Amniotic stem cell (primary cell): ENCODE results near the gene AGO3.
"Not testable (repeated sequence)": the region's sequence is repeated elsewhere in the genome, so short reads cannot be mapped to it uniquely, and the experiment has no call there.

Experiments
- DNase-seq: peaks from one replicate; lab custom pipeline; 2025; lab: John Stamatoyannopoulos, UW

Gene AGO3

GRCh38 chr1:35925741-35926140 lies 5.2 kb upstream of the AGO3 start:
- no peak for DNase-seq

- no peak for DNase-seq
These were observed 3.4 kb upstream of the AGO3 start for GRCh38 chr1:35927472-35927871.

DNA sequence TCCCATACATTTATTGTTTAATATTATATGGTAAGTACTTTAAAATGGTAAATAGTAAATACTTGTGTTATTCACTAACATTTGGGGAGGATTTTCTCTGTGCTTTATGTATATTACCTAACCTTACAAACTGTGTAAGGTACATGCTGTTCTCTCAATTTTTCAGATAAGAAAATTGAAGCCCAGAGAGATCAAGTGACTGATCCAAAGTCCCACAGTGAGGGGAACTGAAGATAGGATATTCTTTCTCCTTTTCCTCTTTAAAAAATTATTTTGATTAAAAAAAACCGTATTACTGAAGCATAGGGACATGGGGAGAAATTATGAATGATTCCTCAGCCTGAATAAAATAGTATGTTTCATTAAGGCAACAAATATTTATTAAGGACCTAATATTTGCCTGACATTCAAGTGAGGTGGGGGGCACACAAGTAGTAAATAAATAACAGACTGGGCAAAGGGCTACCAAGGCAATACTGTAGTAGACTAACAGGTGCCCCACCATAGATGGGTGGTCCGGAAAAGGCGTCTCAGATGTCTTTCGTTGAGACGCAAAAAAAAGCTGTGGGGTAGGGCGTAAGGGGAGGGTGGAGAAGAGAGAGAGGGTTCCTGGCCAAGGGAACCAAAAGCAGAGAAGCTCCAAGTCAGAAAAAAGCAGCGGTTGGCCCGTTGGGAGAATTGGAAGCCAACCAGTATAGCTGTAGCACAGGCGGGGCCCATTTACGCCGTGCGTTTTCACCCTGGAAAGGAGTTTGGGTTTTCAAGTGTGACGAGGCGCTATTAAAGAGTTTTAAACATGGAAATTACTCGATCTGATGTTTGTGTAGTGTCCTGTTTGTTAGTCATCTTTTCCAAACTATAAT lies 944 bp upstream of the AGO3 start:
- DNase-seq, result no peak

- no peak for DNase-seq
These were observed 697 bp downstream of the AGO3 start for GRCh38 chr1:35931446-35932157.

DNA sequence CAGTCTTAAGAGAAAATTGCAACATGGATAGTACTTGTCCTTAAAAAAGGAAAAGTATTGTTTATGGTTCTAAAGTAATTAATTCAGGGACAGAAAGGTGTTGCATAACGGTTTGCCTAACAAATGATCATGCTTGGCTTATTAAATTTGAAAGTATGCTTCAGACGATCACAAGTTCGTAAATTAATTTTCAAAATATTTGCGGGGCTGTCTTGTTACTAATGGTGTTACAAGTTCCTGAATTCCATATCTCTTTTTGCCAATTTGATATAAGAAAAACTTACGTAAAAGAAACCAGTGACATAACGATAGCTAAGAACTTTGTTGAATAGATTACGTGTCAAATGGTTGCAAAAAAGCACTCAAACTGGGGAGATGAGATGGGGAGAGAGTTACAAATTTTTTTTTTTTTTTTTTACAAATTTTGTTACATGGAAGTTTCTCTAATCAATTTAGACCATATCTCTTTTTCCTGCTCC lies 1.3 kb downstream of the AGO3 start:
- no peak for DNase-seq

GRCh38 chr1:35932941-35933340 lies 2.0 kb downstream of the AGO3 start:
- no peak for DNase-seq

DNA sequence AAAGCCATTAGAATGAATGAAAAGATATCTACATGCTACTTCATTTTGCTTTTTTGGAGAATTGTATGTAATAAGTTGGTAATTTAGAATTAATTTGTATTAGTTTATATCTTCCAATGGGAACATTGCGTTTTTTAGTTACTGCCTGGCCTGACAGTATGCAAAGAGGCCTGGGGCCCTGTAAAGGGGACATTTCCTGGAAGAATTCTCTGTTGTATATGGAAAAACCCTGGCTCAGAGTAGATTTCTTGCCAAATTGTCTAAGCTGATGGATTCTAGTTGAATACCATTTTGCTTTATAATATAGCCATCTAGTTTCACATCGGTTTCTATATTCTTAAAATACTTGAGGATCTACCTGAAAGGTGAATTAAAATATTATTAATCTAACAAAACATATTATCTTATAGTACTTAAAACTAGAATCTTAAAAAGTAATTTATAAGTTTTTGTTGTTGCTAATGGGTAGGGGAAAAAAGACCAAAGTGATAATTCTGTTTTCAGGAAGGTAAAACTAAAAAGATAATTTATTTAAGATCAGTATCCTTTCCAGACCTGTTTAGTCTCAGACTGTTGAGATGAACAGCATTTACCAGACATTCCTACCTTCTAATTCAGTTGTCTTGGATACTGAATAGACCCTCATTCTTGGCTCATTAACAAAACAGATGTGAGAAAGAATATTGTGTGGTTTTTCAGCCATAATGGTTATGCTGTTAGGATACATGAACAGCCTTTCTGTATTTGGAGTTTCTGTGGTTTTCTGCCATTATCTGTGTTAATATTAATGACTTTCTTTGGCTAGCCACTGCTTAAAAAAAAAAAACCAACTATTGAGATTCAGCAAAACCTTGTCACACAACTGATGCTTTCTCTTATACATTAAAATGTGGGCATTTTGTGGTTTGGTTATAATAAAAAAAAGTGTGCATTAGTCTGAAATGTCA lies 4.8 kb downstream of the AGO3 start:
- DNase-seq, result no peak

GRCh38 chr1:35936838-35937237 lies 5.9 kb downstream of the AGO3 start:
- DNase-seq, result no peak

GRCh38 chr1:35939484-35939883 lies 8.6 kb downstream of the AGO3 start:
- DNase-seq, result no peak

- DNase-seq, result no peak
These were observed 14.4 kb downstream of the AGO3 start for GRCh38 chr1:35945327-35945726.

GRCh38 chr1:35947547-35947946 lies 16.6 kb downstream of the AGO3 start:
- no peak for DNase-seq

- DNase-seq, result no peak
These were observed 27.7 kb downstream of the AGO3 start for GRCh38 chr1:35958558-35958957.

DNA sequence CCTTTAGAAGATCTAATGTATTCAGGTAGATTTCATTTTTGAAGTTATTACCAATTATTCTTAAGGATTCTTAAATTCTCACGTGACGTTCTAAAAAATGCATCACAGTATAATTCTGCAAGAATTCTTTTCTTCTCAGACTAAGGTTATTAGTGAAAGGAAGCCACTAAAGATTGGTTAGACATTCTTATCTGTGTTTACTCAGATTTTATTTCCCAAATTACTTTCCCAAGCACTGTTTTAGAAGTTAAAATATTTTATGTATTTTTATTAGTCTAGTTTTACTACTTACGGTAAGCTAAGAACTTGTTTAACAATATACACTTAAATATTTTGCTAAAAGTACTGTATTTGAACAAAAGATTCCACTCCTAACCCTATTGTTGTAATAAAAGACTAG lies 28.4 kb downstream of the AGO3 start:
- no peak for DNase-seq

GRCh38 chr1:35962952-35963351 lies 32.0 kb downstream of the AGO3 start:
- no peak for DNase-seq

GRCh38 chr1:35964277-35964676 lies 33.4 kb downstream of the AGO3 start:
- DNase-seq, result not testable (repeated sequence)

- no peak for DNase-seq
These were observed 37.5 kb downstream of the AGO3 start for GRCh38 chr1:35968396-35968795.

DNA sequence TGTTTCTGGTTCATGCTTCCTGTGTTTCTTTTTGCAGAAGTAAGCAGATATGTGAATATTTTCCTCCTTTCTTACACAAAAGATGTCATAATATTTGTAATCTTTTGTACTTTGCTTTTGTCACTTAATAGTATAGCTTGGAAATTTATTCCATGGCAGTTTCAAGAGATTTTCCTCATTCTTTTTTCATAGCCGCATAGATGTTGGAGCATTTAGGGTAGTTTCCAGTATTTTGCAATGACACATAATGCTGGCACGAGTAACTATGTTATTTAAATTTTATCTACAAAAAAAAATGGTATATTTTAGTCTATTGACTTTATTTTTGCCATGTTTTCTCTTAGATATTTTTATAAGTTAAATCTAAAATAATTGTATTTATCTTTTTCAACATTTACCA lies 40.7 kb downstream of the AGO3 start:
- DNase-seq, result no peak

GRCh38 chr1:35972631-35973030 lies 41.7 kb downstream of the AGO3 start:
- DNase-seq, result not testable (repeated sequence)

DNA sequence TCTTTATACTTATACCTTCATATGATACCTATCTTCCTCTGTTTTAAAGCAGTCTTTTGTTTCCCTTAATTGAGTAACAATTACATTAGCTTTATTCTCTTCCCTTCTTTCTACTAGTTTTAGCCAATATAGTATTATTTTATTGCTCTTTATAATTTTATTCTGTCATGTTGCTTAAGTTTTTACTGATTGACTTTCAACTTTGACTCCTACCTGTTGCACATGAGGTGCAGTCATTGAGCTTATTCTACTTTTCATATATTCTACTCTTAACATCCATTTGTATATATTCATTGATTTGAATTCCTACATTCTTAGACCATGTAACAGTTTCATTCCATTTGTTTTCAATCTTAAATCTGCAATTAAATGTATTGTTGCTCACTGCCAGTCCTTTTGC lies 49.2 kb downstream of the AGO3 start:
- DNase-seq, result no peak

DNA sequence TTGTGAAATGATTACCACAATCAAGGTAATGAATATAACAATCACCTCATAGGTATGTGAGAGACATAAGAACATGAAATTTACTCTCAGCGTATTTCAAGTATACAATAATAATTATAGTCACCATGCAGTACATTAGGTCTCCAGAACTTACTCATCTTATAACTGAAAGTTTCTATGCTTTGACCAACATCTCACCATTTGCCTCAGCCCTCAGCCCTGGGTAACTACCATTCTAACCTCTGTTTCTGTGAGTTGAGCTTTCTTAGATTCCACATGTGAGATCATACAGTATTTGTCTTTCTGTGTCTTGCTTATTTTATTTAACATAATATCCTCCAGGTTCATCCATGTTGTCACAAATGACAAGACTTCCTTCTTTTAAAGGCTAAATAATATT lies 57.3 kb downstream of the AGO3 start:
- DNase-seq, result no peak

- no peak for DNase-seq
These were observed 76.1 kb downstream of the AGO3 start for GRCh38 chr1:36006941-36007500.

- no peak for DNase-seq
These were observed 76.8 kb downstream of the AGO3 start for GRCh38 chr1:36007741-36008140.
